OCI-LY3 (cell line): ENCODE measurements around the gene HSPB8.

Source experiments
- H2AFZ ChIP-seq: fragments of 200-600, 300-600 bp; shearing (Covaris generic); 2 replicates; pipeline ENCODE4 v1.6.0; 2014; ENCODE audit warnings: antibody characterized with exemption, low read depth, low read length
- H3K27ac ChIP-seq: fragments of 200-600, 300-600 bp; sonication (generic); 2 replicates; pipeline ENCODE4 v1.5.1; 2014; ENCODE audit warnings: mild to moderate bottlenecking, low read length, moderate library complexity, mixed read lengths
- H3K27me3 ChIP-seq: fragments of 200-600, 300-600 bp; sonication (generic); 2 replicates; pipeline ENCODE4 v1.6.1; 2014; ENCODE audit warnings: low read depth, low read length, mixed read lengths
- H3K36me3 ChIP-seq: fragments of 200-600, 300-600 bp; sonication (generic); replicated peaks from 2 replicates; pipeline ENCODE3; 2014; ENCODE audit warnings: low read depth, low read length, mixed read lengths
- H3K4me1 ChIP-seq: fragments of 300-600, 200-600 bp; sonication (generic); 2 replicates; pipeline ENCODE4 v1.6.1; 2014; ENCODE audit warnings: low read length, mixed read lengths
- H3K4me2 ChIP-seq: fragments of 200-600, 300-600 bp; sonication (generic); 2 replicates; pipeline ENCODE4 v1.6.1; 2014; ENCODE audit warnings: low read length, mixed read lengths
- H3K4me3 ChIP-seq: fragments of 300-600, 200-600 bp; sonication (generic); 2 replicates; pipeline ENCODE4 v1.5.1; 2014; ENCODE audit warnings: antibody characterized with exemption, mild to moderate bottlenecking, low read length, moderate library complexity
- H3K79me2 ChIP-seq: fragments of 300-600, 200-600 bp; shearing (Covaris generic); 2 replicates; pipeline ENCODE4 v1.6.1; 2014; ENCODE audit warnings: mild to moderate bottlenecking, low read length, mixed read lengths
- H3K9ac ChIP-seq: fragments of 300-600, 200-600 bp; shearing (Covaris generic); 2 replicates; pipeline ENCODE4 v1.6.0; 2014; ENCODE audit warnings: mild to moderate bottlenecking, low read length, moderate library complexity
- H3K9me3 ChIP-seq: fragments of 200-600, 300-600 bp; shearing (Covaris generic); 2 replicates; pipeline ENCODE4 v1.6.1; 2014; ENCODE audit warnings: low read length, mixed read lengths; ENCODE audit not compliant: insufficient read depth
- H4K20me1 ChIP-seq: fragments of 200-600, 300-600 bp; sonication (generic); 2 replicates; pipeline ENCODE4 v1.6.1; 2016; ENCODE audit warnings: low read length, mixed read lengths; ENCODE audit not compliant: insufficient read depth
- EZH2phosphoT487 ChIP-seq: fragments of 200-600 bp; shearing (Covaris generic); IDR thresholded peaks from 2 replicates; pipeline ENCODE4 v1.6.1; 2018; ENCODE audit warnings: antibody characterized with exemption, mixed run types, low read depth
- TF ChIP-seq, protein P1 (sequence below): fragments of 200-600, 300-600 bp; sonication (generic); IDR thresholded peaks from 2 replicates; pipeline ENCODE4 v1.5.1; 2014; ENCODE audit warnings: antibody characterized with exemption, low read length, low read depth

Gene HSPB8

GRCh38 chr12:119134284-119135072 lies 44.3 kb upstream of the HSPB8 start:
- Histone ChIP-seq H3K9me3 (no peaks in the 10 kb centered on the region), H3K27ac (no peak overlapping the region), H3K27me3 (no peaks in the 10 kb centered on the region), H3K4me3 (no peak overlapping the region), H3K9ac (no peak overlapping the region), H4K20me1 (no peaks in the 10 kb centered on the region), H3K4me1 (no peaks in the 10 kb centered on the region), H3K4me2 (no peak overlapping the region), H3K36me3 (no peaks in the 10 kb centered on the region), H2AFZ (no peak overlapping the region), H3K79me2 (no peaks in the 10 kb centered on the region)
- no peak for TF ChIP-seq EZH2phosphoT487
- TF ChIP-seq, protein P1, sequence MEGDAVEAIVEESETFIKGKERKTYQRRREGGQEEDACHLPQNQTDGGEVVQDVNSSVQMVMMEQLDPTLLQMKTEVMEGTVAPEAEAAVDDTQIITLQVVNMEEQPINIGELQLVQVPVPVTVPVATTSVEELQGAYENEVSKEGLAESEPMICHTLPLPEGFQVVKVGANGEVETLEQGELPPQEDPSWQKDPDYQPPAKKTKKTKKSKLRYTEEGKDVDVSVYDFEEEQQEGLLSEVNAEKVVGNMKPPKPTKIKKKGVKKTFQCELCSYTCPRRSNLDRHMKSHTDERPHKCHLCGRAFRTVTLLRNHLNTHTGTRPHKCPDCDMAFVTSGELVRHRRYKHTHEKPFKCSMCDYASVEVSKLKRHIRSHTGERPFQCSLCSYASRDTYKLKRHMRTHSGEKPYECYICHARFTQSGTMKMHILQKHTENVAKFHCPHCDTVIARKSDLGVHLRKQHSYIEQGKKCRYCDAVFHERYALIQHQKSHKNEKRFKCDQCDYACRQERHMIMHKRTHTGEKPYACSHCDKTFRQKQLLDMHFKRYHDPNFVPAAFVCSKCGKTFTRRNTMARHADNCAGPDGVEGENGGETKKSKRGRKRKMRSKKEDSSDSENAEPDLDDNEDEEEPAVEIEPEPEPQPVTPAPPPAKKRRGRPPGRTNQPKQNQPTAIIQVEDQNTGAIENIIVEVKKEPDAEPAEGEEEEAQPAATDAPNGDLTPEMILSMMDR: no peak

- no peaks in the 10 kb centered on the region for H4K20me1 ChIP-seq
- no peaks in the 10 kb centered on the region for H3K4me1 ChIP-seq
- TF ChIP-seq, protein P1: no peak
- TF ChIP-seq EZH2phosphoT487: no peak
- no peak overlapping the region for H3K4me3 ChIP-seq
- H3K9me3 ChIP-seq: no peaks in the 10 kb centered on the region
- H2AFZ ChIP-seq: no peak overlapping the region
- no peaks in the 10 kb centered on the region for H3K79me2 ChIP-seq
- no peak overlapping the region for H3K4me2 ChIP-seq
- H3K9ac ChIP-seq: no peak overlapping the region
- no peaks in the 10 kb centered on the region for H3K27me3 ChIP-seq
- no peak overlapping the region for H3K27ac ChIP-seq
- no peaks in the 10 kb centered on the region for H3K36me3 ChIP-seq
These were observed 41.8 kb upstream of the HSPB8 start for GRCh38 chr12:119136811-119137410.

DNA sequence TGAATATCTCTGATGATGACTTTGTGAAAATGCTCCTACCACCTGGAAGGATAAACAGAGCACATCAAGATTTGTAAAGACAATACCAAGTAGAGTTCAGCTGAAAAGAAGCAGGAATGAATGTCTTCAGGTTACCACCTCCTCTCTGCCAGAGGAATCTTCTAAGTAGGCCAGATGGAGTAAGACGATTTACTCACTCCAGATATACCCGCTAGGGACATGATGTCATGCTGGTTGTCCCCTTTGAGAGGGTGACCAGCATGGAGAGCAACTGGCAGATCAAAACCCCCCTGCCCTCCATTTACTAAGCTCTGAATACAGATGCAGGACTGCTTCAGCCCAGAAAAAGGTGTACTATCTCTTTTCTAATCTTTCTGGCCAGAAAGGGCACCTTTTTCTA lies 39.3 kb upstream of the HSPB8 start:
- no peaks in the 10 kb centered on the region for H3K36me3 ChIP-seq
- no peak overlapping the region for H3K4me3 ChIP-seq
- TF ChIP-seq, protein P1: no peak
- no peak for TF ChIP-seq EZH2phosphoT487
- no peak overlapping the region for H3K4me2 ChIP-seq
- H3K4me1 ChIP-seq: no peaks in the 10 kb centered on the region
- H3K79me2 ChIP-seq: no peaks in the 10 kb centered on the region
- no peak overlapping the region for H3K9ac ChIP-seq
- H4K20me1 ChIP-seq: no peaks in the 10 kb centered on the region
- H2AFZ ChIP-seq: no peak overlapping the region
- H3K27me3 ChIP-seq: no peaks in the 10 kb centered on the region
- no peak overlapping the region for H3K27ac ChIP-seq
- H3K9me3 ChIP-seq: no peaks in the 10 kb centered on the region

DNA sequence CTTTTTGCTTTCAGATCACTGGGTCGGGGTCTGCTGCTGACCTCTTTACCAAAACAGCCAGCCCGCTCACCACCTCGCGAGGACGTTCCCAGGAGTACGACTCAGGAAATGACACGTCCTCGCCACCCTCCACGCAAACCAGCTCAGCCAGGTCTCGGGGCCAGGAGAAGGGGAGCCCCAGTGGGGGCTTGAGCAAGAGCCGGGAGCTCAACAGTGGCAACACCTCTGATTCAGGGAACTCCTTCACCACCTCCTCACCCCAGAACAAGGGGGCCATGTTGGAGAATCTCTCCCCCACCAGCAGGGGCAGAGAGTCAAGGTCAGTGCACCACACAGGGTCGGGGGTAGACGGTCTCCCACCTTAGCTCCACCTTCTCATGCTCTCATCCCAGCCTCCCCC lies 33.4 kb upstream of the HSPB8 start:
- Histone ChIP-seq H2AFZ (no peak overlapping the region), H4K20me1 (no peaks in the 10 kb centered on the region), H3K4me2 (no peak overlapping the region), H3K4me3 (no peak overlapping the region), H3K4me1 (no peaks in the 10 kb centered on the region), H3K27me3 (no peaks in the 10 kb centered on the region), H3K79me2 (no peaks in the 10 kb centered on the region), H3K9me3 (no peaks in the 10 kb centered on the region), H3K27ac (no peak overlapping the region), H3K36me3 (no peaks in the 10 kb centered on the region), H3K9ac (no peak overlapping the region)
- TF ChIP-seq EZH2phosphoT487: no peak
- TF ChIP-seq, protein P1: no peak
